ENCODE data around the gene HFM1.
A peak's percentile ranks its signal among the peaks of the same experiment; 100 is the strongest.
"Not testable (repeated sequence)": the region's sequence is repeated elsewhere in the genome, so short reads cannot be mapped to it uniquely, and the experiment has no call there.

The HFM1 gene

DNA sequence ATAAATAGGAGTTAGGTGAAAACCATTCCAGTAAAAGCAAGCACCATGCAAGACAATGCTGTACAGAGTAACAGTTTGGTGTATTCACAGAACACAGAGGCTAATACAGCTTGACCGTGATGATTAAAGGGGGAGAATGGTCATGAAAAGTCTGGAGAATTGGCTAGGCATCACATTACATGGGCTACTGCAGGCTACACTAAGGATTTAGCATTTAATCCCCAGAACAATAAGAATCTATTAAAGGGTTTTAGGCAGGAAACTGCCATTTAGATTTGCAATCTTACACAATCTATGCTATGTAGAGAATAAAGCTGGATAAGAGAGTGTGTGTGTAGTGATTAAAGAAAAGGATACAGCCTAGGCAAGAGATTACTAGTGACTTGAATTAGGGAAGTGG lies 30.6 kb downstream of the HFM1 start:
- no peak for DNase-seq (ENCODE audit: low read depth)

DNA sequence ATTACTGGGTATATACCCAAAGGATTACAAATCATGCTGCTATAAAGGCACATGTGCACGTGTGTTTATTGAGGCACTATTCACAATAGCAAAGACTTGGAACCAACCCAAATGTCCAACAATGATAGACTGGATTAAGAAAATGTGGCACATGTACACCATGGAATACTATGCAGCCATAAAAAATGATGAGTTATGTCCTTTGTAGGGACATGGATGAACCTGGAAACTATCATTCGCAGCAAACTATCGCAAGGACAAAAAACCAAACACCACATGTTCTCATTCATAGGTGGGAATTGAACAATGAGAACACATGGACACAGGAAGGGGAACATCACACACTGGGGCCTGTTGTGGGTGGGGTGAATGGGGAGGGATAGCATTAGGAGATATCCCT lies 32.4 kb downstream of the HFM1 start:
- DNase-seq (ENCODE audit: low read depth): not testable (repeated sequence)

DNA sequence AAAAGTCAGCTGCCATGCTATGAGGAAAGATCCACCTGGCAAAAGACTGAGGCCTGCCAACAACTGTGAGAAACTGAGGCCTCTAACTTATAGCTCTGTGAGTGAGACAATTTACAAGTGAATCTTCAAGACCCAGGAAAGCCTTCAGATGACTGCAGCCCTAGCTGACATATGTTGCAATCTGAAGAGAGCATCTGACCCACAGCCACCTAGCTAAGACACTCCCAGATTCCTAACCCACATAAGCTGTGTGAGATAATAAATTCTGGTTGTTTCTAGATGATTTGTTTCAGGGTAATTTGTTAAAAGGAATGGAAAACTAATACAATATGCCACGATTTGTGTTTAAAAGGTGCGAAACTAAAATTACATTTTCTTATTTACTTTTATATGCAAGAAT lies 55.1 kb downstream of the HFM1 start:
- DNase-seq (ENCODE audit: low read depth): no peak

DNA sequence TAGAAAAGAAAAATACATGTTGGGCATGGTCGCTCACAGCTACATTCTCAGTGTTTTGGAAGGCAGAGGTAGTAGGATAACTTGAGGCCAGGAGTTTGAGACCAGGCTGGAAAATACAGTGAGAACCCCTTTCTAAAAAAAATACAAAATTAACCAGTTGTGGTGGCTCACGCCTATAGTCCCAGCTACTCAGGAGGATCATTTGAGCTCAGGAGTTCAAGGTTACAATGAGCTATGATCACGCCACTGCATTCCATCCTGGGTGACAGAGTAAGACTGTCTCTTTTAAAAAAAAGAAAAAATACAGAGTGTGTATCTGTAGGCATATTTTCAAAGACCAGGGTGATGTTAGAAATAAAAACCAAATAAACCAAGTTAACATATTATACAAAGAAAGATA lies 57.8 kb downstream of the HFM1 start:
- no peak for DNase-seq (ENCODE audit: low read depth)

DNA sequence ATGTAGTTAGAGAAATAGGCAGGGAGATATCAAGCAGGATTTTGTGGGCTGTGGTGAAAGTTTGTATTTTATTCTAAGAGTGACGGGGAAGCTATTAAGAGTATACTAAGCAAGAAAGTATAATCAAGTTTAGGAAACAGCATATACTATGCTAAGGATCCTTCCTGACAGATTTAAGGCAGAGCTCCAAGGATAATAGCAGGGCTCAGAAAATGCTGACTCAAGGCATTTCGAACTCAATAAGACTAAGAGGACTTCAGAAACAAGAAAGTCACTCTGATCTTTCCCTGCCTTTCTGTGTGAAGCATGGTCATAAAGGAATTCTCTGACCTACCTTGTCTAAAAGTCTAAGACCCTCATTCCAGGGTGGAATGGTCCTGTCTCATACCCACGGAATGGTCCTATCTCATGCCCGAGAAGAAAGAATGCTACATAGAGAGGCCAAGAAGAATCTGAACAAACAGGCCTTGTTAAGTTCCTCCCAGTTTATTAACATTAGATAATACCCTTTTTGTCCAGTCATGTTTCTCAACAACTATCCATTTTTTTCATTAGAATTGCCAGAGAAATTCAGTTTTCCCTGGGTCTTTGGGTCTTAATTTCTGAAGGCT lies 59.1 kb downstream of the HFM1 start:
- DNase-seq (ENCODE audit: low read depth): no peak

DNA sequence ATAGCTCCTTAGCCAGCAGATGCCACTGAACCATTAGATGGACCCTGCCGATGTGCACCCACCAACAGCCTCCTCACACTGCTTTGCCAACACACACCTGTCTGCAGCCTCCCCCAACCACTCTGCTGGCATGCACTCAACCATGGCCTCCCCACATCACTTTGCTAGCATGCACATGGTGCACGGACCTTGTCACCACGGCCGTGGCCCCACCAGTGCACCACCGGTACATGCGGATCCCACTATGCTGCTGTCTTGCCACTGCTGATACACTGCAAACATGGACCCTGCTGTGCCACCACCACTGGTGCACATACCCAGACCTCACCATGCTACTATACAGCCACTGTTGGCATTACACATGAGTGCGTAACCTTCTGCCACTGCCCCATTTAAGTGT lies 66.1 kb downstream of the HFM1 start:
- no peak for DNase-seq (ENCODE audit: low read depth)

DNA sequence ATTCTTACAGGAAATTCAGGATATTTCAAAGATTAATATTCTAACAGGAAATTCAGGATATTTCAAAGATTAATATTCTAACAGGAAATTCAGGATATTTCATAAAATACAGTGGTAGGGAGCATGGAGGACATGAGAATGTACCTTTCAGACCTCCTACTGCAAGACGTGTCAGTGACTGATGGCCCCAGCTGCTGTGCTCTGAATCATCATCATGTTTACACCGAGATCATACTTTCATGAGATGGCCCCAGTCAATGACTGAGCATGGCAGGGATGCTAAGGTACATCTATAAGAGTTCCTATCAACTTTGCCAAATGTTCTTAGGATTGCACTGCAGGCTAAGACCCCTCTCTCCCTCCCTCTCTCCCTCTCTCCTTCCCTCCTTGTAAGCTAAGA lies 69.0 kb downstream of the HFM1 start:
- DNase-seq (ENCODE audit: low read depth): no peak

DNA sequence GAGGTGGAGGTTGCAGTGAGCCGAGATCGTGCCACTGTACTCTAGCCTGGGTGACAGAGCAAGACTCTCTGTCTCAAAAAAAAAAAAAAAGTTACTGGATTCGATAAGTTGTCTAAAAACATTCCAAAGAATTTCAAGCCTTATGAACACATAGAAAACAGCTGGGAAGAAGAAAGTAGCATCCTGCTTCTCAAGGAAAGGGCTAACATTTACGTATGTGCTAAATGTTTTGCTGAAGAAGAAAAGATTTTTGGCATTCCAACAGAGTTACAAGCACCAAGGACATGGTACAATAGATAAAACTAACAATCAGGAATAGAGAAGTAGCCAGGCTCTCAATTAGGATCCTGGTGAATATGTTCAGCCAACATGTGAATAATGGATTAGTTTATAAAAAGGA lies 69.8 kb downstream of the HFM1 start:
- DNase-seq (ENCODE audit: low read depth): no peak

DNA sequence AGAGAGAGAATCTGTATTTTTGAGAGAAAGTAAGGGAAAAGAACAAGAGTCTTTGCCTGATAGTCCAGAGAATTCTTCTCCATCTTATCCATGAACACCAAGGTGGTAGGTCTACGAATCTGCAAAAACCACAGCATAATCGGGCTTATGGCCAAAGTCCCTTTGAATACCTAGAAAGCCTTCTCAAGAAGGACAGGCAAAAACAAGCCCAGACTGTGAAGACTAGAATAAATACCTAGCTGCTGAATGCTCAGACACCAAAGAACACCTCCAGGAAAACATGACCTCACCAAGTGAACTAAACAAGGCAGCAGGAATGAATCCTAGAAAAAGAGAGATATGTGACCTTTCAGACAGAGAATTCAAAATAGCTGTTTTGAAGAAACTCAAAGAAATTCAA lies 79.2 kb downstream of the HFM1 start:
- DNase-seq (ENCODE audit: low read depth): no peak

DNA sequence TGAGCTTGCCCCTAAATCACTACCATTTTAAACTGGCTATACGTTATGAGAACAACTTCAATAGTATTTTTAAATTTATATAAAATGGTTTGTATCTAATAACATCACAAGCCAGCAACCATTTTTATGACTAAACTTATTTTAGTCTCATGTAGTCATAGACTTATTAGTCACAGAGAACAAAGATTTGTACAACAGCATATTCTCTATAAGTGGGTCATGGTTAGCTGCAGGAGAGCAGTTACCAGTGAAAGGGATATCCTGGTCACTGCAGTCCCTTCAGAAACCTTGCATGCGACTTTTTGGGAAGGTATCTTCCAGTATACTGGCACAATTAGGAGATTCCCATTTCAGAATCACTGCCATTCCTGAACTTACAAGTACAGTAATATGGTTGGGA lies 90.0 kb downstream of the HFM1 start:
- no peak for DNase-seq (ENCODE audit: low read depth)

DNA sequence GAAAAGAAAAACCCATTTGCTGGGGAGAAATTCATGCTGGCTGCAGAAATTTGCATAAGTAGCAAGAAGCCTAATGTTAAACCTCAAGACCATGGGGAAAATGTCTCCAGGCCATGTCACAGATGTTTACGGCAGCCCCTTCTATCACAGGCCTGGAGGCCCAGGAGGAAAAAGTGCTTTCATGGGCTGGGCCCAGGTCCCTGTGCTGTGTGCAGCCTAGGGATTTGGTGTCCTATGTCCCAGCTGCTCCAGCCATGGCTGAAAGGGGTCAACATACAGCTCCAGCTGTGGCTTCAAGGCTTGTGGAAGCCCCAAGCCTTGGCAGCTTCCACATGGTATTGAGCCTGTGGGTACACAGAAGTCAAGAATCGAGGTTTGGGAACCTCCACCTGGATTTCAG lies 93.0 kb downstream of the HFM1 start:
- DNase-seq (ENCODE audit: low read depth): no peak

DNA sequence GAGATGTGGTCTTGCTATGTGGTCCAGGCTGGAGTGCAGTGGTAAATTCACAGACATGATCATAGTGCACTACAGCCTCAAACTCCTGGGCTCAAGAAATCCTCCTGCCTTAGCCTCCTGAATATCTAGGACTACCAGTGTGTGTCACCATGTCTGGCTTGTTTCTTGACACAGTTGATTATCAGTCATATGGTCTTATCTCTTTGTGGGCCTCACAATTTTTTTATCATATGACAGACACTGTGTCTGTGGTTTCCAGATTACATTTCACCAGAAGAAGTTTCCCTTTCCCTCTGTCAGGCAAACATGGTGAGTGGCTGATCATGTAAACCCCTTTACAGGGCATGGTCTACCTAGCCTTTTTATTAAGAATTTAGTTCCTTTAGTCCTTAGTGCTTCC lies 96.1 kb downstream of the HFM1 start:
- DNase-seq (ENCODE audit: low read depth): no peak

DNA sequence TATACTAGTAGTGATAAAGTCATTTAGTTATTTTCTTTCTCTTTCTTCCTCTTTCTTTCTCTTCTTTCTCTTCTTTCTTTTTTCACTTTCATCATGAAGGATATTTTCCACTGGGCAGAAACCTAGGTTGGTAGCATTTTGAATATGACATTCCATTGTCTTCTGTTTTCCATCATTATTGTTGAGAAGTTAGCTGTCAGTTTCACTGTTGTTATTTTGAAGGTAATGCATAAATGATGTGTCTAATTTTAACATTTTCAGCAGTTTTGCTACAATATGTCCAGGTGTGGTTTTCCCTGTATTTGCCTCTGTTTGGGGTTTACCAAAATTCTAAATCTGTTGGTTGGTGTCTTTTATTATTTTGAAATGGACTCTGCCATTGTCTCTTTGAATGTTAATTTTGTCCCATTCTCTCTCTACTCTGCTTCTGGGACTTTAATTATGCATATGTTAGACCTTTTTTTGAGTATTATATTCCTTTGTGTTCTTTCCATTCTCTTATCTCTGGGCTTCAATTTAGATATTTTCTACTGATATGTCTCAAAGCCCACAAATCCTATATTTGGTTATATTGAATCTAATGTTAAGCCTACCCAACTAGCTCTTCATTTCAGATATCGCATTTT lies 96.7 kb downstream of the HFM1 start:
- no peak for DNase-seq (ENCODE audit: low read depth)

DNA sequence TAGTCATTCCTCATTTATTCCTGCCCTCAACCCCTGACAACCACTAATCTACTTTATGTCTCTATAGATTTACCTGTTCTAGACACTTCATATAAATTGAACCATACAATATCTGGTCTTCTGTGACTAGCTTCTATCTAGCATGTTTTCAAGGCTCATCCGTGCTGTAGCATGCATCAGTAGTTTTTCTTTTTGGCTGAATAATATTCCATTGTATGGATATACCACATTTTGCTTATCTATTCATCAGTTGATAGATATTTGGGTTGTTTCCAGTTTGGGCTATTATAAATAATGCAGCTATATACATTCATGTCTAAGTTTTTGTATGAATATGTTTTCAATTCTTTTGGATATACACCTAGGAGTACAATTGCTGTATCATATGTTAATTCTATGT lies 101.5 kb downstream of the HFM1 start:
- no peak for DNase-seq (ENCODE audit: low read depth)

DNA sequence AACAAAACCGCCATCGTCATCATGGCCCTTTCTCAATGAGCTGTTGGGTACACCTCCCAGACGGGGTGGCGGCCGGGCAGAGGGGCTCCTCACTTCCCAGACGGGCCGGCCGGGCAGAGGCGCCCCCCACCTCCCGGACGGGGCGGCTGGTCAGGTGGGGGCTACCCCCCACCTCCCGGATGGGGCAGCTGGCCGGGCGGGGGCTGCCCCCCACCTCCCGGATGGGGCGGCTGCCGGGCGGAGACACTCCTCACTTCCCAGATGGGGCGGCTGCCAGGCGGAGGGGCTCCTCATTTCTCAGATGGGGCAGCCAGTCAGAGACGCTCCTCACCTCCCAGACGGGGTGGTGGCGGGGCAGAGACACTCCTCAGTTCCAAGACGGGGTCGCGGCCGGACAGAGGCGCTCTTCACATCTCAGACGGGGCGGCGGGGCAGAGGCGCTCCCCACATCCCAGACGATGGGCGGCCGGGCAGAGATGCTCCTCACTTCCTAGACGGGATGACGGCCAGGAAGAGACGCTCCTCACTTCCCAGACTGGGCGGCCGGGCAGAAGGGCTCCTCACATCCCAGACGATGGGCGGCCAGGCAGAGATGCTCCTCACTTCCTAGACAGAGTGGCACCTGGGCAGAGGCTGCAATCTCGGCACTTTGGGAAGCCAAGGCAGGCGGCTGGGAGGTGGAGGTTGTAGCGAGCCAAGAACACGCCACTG lies 115.6 kb downstream of the HFM1 start:
- not testable (repeated sequence) for DNase-seq (ENCODE audit: low read depth)

DNA sequence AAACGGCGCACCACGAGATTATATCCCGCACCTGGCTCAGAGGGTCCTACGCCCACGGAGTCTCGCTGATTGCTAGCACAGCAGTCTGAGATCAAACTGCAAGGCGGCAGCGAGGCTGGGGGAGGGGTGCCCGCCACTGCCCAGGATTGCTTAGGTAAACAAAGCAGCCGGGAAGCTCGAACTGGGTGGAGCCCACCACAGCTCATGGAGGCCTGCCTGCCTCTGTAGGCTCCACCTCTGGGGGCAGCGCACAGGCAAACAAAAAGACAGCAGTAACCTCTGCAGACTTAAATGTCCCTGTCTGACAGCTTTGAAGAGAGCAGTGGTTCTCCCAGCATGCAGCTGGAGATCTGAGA lies 117.7 kb downstream of the HFM1 start:
- DNase-seq (ENCODE audit: low read depth): not testable (repeated sequence)

DNA sequence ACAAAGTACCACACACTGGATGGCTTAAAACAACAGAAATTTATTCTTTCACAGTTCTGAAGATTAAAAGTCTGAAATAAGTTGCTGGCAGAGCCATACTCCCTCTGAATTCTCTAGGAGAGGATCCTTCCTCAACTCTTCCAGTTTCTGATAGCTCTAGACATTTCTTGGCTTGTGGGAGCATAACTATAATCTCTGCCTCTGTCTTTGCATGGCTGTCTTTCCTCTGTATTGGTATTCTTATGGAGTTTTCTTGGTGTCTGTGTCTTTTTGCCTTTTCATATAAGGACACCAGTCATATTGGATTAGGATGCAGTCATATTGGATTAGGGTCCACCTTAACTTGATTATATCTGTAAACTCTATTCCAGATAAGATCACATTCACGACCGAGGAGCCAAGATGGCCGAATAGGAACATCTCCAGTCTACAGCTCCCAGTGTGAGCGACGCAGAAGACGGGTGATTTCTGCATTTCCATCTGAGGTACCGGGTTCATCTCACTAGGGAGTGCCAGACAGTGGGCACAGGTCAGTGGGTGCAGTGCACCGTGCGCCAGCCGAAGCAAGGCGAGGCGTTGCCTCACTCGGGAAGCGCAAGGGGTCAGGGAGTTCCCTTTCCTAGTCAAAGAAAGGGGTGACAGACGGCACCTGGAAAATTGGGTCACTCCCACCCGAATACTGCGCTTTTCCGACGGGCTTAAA lies 118.2 kb downstream of the HFM1 start:
- DNase-seq (ENCODE audit: low read depth): not testable (repeated sequence)

DNA sequence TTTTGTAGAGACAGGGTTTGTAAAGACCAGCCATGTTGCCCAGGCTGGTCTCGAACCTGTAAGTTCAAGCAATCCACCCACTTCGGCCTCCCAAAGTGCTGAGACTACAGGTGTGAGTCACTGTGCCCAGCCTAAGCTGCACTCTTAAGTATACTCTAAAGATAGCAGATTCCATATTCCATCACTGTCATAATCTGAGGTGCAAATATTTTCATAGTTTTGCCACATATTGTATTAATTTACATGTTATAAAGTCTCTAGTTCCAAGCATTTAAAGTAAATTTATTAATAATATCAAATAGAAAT lies 121.3 kb downstream of the HFM1 start:
- DNase-seq (ENCODE audit: low read depth): no peak

DNA sequence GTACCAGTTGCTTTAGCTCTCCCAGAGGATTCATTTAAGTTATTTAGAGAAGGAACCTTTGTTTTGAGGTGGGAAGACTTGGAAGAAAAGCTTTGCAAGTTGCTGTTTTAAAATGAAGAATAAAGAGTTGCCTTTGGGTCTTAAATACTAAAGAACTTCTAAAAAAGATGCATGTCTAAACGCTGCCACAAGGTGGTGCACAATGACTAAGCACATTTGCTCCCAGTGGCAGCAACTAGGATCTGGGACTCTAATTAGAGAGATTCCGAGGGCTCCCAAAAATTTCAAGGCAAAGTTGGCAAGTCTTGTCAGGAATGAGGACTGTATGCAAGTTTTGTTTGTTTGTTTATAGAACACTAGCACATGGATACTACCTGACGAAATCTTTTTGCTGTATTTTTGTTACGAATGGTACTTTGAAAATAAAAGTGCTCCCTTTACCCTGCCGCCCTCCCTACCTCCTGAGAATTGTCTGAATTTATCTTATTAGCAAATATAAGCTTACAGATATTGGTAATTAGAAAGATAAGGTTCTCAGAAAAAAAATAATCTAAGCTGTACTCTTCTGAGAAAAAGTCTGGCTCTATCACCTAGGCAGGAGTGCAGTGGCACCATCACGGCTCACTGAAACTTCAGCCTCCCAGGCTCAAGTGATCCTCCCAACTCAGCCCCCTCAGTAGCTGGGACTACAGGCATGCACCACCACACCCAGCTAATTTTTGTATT lies 121.8 kb downstream of the HFM1 start:
- DNase-seq (ENCODE audit: low read depth): peak; percentile 11

DNA sequence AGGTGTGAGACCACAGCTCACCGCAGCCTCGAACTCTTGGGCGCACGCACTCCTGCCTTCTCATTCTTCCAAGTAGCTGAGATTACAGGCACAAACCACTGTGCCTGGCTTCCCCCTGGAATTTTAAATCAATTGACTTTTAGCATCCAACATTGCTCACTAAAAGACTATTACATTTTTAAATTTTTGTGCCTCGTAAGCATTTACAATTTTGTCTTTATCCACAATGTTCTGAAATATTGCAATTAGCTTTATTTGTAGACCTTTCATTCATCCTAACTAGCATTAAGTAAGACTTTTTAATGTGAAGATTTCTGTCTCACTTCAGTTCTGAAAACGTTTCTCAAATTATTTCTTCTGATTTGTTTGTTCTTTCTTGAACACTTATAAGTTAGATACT lies 122.9 kb downstream of the HFM1 start:
- no peak for DNase-seq (ENCODE audit: low read depth)

DNA sequence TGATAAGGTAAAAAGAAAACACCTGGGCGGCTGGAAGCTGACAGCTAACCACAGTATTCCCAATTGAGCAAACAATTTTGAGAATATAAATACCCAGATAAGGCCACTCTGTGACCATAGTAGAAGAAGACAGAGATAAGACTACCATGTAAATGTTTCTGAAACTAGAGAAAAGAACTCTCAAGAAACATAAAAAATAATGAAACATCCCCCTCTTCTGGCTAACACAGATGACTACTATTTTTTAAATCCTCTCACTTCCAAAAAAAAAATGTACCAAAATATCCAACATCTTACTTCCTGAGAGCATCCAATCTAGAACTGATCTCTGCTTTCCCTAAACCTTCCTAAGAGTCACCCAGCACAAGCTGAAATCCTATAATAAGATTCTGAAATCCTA lies 125.9 kb downstream of the HFM1 start:
- no peak for DNase-seq (ENCODE audit: low read depth)

DNA sequence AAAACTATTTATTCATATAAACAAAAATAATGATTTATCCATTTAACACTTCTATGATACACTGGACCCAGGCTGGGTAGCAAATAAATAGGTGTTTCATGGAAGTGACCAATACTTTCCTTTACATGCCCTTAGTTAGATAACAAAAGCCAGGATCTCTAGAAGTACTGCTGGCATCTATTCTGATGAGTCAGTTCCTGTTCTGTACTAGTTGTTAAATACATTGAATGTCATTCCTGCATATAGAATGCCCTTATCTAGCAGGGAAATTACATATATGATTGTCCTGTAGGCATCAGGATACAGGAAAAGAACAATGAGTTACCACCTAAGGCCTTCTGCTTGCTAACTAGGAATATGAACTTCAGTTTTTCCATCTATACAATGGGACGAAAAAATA lies 130.8 kb downstream of the HFM1 start:
- DNase-seq (ENCODE audit: low read depth): no peak

DNA sequence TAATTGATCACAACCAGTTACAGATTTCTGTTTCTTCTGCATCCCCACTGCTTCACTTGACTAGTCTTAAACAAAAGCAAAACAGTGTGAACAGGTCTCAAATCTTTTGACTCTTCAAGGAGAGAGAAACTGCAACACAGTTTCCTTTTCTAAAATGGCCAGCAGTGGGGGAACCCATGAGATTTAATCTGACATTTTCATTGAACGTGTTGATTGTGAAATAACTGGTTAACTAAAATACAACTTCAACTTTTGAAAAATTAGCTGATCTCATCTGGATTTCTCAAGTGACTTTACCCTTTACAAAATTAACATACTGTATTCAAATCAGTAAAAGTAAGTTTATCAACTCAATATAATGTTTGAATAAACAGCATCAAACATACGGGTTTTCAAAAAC lies 143.0 kb downstream of the HFM1 start:
- no peak for DNase-seq (ENCODE audit: low read depth)
